ENCODE results near the gene ESRRG. TPM values are rescaled to one million over a fixed set of nuclear protein-coding genes. Genes with fewer than 3 reads are reported as not detected.

Gene ESRRG
- total RNA-seq, 1 donor from 2014 or later = not detected

DNA sequence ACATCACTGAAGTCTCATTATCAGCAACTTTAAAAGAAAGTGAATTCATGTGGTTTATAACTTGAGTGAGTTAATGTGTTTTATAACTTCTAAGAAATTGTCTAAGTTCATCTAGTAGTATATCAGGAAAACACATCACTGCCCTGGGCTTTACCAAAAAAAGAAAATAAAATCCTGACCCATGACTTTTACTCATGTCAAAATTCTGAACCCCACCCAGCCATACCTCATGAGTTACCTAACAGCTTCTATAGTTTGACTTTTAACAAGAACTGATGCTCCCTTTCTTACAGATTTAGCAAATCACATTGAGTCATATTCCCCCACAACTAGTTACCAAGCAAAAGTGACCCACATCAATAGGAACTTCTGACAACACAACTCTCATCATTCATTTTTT, 57.4 kb downstream of the ESRRG start:
- Histone ChIP-seq H3K36me3 (no peaks in the 10 kb centered on the region), H3K27me3 (no peaks in the 10 kb centered on the region), H3K9me3 (no peaks in the 10 kb centered on the region), H3K27ac (no peak overlapping the region), H3K4me3 (no peak overlapping the region), H3K4me1 (no peaks in the 10 kb centered on the region)
- no peak for DNase-seq (ENCODE audit: low spot score in 2 of 2)
- intact Hi-C loops (cut with DNase I) = no loop called here
- TF ChIP-seq, protein P1, sequence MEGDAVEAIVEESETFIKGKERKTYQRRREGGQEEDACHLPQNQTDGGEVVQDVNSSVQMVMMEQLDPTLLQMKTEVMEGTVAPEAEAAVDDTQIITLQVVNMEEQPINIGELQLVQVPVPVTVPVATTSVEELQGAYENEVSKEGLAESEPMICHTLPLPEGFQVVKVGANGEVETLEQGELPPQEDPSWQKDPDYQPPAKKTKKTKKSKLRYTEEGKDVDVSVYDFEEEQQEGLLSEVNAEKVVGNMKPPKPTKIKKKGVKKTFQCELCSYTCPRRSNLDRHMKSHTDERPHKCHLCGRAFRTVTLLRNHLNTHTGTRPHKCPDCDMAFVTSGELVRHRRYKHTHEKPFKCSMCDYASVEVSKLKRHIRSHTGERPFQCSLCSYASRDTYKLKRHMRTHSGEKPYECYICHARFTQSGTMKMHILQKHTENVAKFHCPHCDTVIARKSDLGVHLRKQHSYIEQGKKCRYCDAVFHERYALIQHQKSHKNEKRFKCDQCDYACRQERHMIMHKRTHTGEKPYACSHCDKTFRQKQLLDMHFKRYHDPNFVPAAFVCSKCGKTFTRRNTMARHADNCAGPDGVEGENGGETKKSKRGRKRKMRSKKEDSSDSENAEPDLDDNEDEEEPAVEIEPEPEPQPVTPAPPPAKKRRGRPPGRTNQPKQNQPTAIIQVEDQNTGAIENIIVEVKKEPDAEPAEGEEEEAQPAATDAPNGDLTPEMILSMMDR (IDR thresholded peaks at IDR 0.05) = no peak

DNA sequence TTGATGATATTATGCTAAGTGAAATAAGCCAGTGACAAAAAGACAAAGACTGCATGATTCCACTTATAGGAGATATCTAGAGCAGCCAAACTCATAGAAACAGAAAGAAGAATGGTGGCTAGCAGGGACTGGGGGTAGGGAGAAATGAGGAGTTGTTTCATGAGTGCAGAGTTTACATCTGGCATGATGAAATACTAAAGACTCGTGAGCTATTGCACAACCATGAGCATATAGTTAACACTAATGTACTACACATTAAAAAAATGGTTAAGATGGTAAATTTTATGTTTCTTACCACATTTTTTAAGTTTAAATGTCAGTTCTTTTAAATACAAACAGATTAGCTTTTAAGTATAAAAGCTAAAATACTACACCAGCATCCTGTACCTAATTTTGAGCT, 57.8 kb downstream of the ESRRG start:
- no peaks in the 10 kb centered on the region for H3K27me3 ChIP-seq
- no peaks in the 10 kb centered on the region for H3K9me3 ChIP-seq
- no peak for DNase-seq (ENCODE audit: low spot score in 2 of 2)
- no peak overlapping the region for H3K4me3 ChIP-seq
- TF ChIP-seq, protein P1 (IDR thresholded peaks at IDR 0.05) = no peak
- no peak overlapping the region for H3K27ac ChIP-seq
- intact Hi-C loops (cut with DNase I) = no loop called here
- H3K4me1 ChIP-seq = no peaks in the 10 kb centered on the region
- no peaks in the 10 kb centered on the region for H3K36me3 ChIP-seq

DNA sequence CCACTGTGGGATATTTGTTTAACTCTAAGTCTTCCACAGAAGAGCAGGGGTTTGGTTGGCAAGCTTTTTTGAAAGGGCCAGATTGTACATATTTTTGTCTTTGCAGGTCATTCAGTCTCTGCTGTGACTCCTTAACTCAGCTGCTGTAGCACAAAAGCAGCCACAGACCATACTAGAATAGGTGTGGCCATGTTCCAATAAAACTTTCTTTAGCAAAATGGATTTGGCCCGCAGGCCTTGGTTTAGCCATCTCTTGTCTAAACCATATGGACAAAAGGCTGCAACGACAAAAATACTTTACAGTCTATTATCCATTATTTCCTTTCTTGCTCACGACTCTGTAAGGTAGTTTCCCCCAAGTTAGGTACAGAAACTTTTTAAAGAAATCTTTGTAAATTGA, 60.5 kb downstream of the ESRRG start:
- intact Hi-C loops (cut with DNase I) = no loop called here
- TF ChIP-seq, protein P1 (IDR thresholded peaks at IDR 0.05) = no peak

DNA sequence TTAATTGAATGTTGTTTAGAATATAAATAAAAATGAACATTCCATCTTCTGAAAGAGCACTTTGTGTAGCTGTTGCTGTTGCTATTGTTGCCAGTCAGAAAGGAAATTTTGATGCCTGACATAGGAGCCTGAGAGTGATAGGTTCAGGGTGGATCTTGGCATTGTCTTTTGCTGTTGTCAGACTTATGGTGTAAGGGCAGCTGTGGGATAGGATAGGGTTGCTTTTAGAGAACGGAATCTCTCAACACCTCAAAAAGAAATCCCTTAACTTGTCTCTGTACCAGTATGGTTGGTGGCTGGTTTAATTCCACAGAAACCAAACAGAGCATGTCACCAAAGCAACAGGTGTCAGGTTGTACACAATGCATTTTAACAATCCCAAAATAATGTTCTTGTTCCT, 62.7 kb downstream of the ESRRG start:
- no peak for DNase-seq (ENCODE audit: low spot score in 2 of 2)
- Histone ChIP-seq H3K4me3 (no peak overlapping the region), H3K27me3 (no peaks in the 10 kb centered on the region), H3K36me3 (no peaks in the 10 kb centered on the region), H3K9me3 (no peaks in the 10 kb centered on the region), H3K4me1 (no peaks in the 10 kb centered on the region), H3K27ac (no peak overlapping the region)
- intact Hi-C loops (cut with DNase I) = no loop called here
- TF ChIP-seq, protein P1 (IDR thresholded peaks at IDR 0.05) = no peak

More for the DNA sequence above, 60.5 kb downstream of the ESRRG start:
- Histone ChIP-seq H3K4me3 (no peak overlapping the region), H3K9me3 (no peaks in the 10 kb centered on the region), H3K27ac (no peak overlapping the region), H3K4me1 (no peaks in the 10 kb centered on the region), H3K36me3 (no peaks in the 10 kb centered on the region), H3K27me3 (no peaks in the 10 kb centered on the region)
- no peak for DNase-seq (ENCODE audit: low spot score in 2 of 2)

DNA sequence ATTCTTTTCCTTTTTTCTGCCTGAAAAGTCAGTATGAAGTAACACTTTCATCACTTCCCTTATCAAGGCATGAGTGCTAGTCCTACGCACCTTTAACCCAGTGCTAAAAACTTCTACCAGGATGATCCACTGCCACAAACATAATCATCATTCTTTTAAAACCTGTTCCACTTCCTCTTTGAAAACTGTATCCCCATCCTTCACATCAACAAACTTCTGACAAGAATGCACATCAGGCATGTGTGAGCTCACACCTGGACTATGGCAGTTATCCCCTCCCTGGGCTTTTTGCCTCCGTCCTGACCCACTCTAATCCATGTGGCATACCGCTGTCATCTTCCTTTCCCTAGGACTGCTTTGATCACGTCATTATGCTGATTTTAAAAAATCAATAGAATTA, 70.2 kb downstream of the ESRRG start:
- no peak for DNase-seq (ENCODE audit: low spot score in 2 of 2)
- H3K27me3 ChIP-seq = no peaks in the 10 kb centered on the region
- H3K9me3 ChIP-seq = no peaks in the 10 kb centered on the region
- no peak overlapping the region for H3K27ac ChIP-seq
- H3K4me1 ChIP-seq = no peaks in the 10 kb centered on the region
- H3K36me3 ChIP-seq = no peaks in the 10 kb centered on the region
- intact Hi-C loops (cut with DNase I) = no loop called here
- no peak overlapping the region for H3K4me3 ChIP-seq
- TF ChIP-seq, protein P1 (IDR thresholded peaks at IDR 0.05) = no peak

DNA sequence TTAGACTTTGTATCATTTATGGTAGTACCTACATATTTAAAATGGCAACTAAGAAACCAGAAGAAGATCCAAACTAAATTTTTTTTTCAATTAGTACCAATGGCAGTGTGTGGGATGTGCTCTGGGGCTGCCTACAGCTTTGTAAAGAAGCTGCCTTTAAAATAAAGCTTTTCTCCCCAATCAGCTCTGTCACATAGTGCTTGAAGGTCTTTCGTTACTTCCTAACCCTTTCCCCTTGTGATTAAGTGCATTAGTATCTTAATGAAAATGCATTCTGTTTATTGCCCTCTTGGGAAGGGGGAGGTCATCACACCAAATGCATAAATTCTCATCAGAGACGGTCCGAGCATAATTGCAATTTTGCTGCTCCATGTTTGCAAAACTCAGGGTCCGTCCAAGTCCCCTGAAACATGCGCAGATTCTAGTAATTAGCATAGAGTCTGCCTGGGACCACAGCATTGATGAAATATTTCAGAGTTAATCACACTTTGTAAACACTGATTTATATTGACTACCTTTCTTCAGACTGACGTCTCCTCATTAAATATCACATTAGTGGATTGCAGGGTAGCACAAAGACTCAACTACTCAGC, 71.3 kb downstream of the ESRRG start:
- Histone ChIP-seq H3K4me3 (no peak overlapping the region), H3K27me3 (no peaks in the 10 kb centered on the region), H3K27ac (no peak overlapping the region), H3K9me3 (no peaks in the 10 kb centered on the region), H3K4me1 (no peaks in the 10 kb centered on the region), H3K36me3 (no peaks in the 10 kb centered on the region)
- intact Hi-C loops (cut with DNase I) = no loop called here
- TF ChIP-seq, protein P1 (IDR thresholded peaks at IDR 0.05) = no peak
- DNase-seq (ENCODE audit: low spot score in 2 of 2) = no peak
